Mesenchymal stem cell (in vitro differentiated cells and primary cell): Measurements from ENCODE around the gene CHKB.

Experiments
- DNase-seq: peaks from one replicate; pipeline ENCODE4 v3.0.0-alpha.2; 2013
- H2AFZ ChIP-seq: one replicate; pipeline ENCODE4 v1.6.1; 2013; ENCODE audit warnings: low read depth, mild to moderate bottlenecking, control low read depth, inconsistent platforms, low read length, moderate library complexity
- H2AK5ac ChIP-seq: 2 replicates; pipeline ENCODE4 v1.6.1; 2013; ENCODE audit warnings: low read length, moderate library complexity, mild to moderate bottlenecking, inconsistent platforms; ENCODE audit not compliant: severe bottlenecking
- H2BK120ac ChIP-seq: one replicate; pipeline ENCODE4 v1.6.1; 2013; ENCODE audit warnings: low read depth, mild to moderate bottlenecking, inconsistent platforms, low read length, moderate library complexity
- H2BK12ac ChIP-seq, 2 experiments: one replicate each; pipeline ENCODE4 v1.6.1; 2013; ENCODE audit warnings: inconsistent platforms in 2 of 2, low read length in 2 of 2, mild to moderate bottlenecking in 2 of 2, moderate library complexity in 2 of 2, control low read depth in 1 of 2
- H2BK15ac ChIP-seq: one replicate; pipeline ENCODE4 v1.6.1; 2013; ENCODE audit warnings: mild to moderate bottlenecking, low read depth, inconsistent platforms; ENCODE audit not compliant: poor library complexity, severe bottlenecking
- H2BK5ac ChIP-seq: 2 replicates; pipeline ENCODE4 v1.6.1; 2013; ENCODE audit warnings: low read depth, mild to moderate bottlenecking, low read length, control low read depth, inconsistent platforms; ENCODE audit not compliant: poor library complexity, severe bottlenecking
- H3K14ac ChIP-seq, 2 experiments: one replicate each; pipeline ENCODE4 v1.6.1; 2013; ENCODE audit warnings: inconsistent platforms in 2 of 2, low read length in 2 of 2, control low read depth in 1 of 2, mild to moderate bottlenecking in 1 of 2, moderate library complexity in 1 of 2
- H3K18ac ChIP-seq, 2 experiments: one replicate each; pipeline ENCODE4 v1.6.1; 2013; ENCODE audit warnings: inconsistent platforms in 2 of 2, low read length in 2 of 2, control low read depth in 1 of 2, low read depth in 1 of 2, mild to moderate bottlenecking in 1 of 2
- H3K23ac ChIP-seq, 2 experiments: one replicate each; pipeline ENCODE4 v1.6.1; 2013; ENCODE audit warnings: inconsistent platforms in 2 of 2, low read length in 2 of 2, mild to moderate bottlenecking in 2 of 2, moderate library complexity in 2 of 2, control low read depth in 1 of 2
- H3K27ac ChIP-seq: 2 replicates; pipeline ENCODE4 v1.5.1; 2013; ENCODE audit warnings: mild to moderate bottlenecking, moderate library complexity, low read length, control low read depth, inconsistent platforms; ENCODE audit not compliant: poor library complexity, severe bottlenecking
- H3K27me3 ChIP-seq, 2 experiments: 2 replicates each; pipeline versions ENCODE4 v1.6.1 to v1.7.0; 2013; ENCODE audit warnings: low read length in 2 of 2, mild to moderate bottlenecking in 2 of 2, moderate library complexity in 2 of 2, control low read depth in 1 of 2, inconsistent platforms in 1 of 2; ENCODE audit not compliant: control insufficient read depth in 1 of 2, insufficient read depth in 1 of 2
- H3K36me3 ChIP-seq, 2 experiments: 2 replicates each; pipeline versions ENCODE4 v1.6.1 to v1.7.0; 2013; ENCODE audit warnings: low read length in 2 of 2, control low read depth in 1 of 2, inconsistent platforms in 1 of 2, low read depth in 1 of 2, mild to moderate bottlenecking in 1 of 2; ENCODE audit not compliant: insufficient read depth in 2 of 2, control insufficient read depth in 1 of 2
- H3K4ac ChIP-seq, 2 experiments: one replicate each; pipeline ENCODE4 v1.6.1; 2013; ENCODE audit warnings: inconsistent platforms in 2 of 2, low read length in 2 of 2, mild to moderate bottlenecking in 2 of 2, moderate library complexity in 2 of 2, control low read depth in 1 of 2, low read depth in 1 of 2
- H3K4me1 ChIP-seq: 2 replicates; pipeline ENCODE4 v1.6.1; 2013; ENCODE audit warnings: low read depth, low read length, control low read depth; ENCODE audit not compliant: control insufficient read depth, insufficient read depth
- H3K4me2 ChIP-seq: 2 replicates; pipeline ENCODE4 v1.6.1; 2013; ENCODE audit warnings: low read length, mild to moderate bottlenecking, inconsistent platforms; ENCODE audit not compliant: poor library complexity, severe bottlenecking
- H3K4me3 ChIP-seq, 2 experiments: 2 replicates each; pipeline versions ENCODE4 v1.5.1 to v1.7.0; 2013; ENCODE audit warnings: low read length in 2 of 2, mild to moderate bottlenecking in 2 of 2, control low read depth in 1 of 2, low read depth in 1 of 2; ENCODE audit not compliant: insufficient read depth in 1 of 2
- H3K79me1 ChIP-seq: replicated peaks from 2 replicates; pipeline ENCODE4 v1.6.1; 2013; ENCODE audit warnings: mild to moderate bottlenecking, control low read depth, low read length, inconsistent platforms; ENCODE audit not compliant: poor library complexity, severe bottlenecking
- H3K9ac ChIP-seq: 2 replicates; pipeline ENCODE4 v1.7.0; 2013; ENCODE audit warnings: mild to moderate bottlenecking, low read length, moderate library complexity
- H3K9me3 ChIP-seq: 2 replicates; pipeline ENCODE4 v1.7.0; 2013; ENCODE audit warnings: mild to moderate bottlenecking, low read length; ENCODE audit not compliant: control insufficient read depth
- H4K8ac ChIP-seq: one replicate; pipeline ENCODE4 v1.6.1; 2013; ENCODE audit warnings: inconsistent platforms, mild to moderate bottlenecking, low read length, moderate library complexity
- H4K91ac ChIP-seq: one replicate; pipeline ENCODE4 v1.6.1; 2013; ENCODE audit warnings: mild to moderate bottlenecking, low read length, inconsistent platforms
- WGBS: methylation state at CpG from one replicate; pipeline ENCODE4 v1.1.7; 2013; ENCODE audit warnings: mixed read lengths; 5-methylcytosine and 5-hydroxymethylcytosine counted together

The CHKB gene

DNA sequence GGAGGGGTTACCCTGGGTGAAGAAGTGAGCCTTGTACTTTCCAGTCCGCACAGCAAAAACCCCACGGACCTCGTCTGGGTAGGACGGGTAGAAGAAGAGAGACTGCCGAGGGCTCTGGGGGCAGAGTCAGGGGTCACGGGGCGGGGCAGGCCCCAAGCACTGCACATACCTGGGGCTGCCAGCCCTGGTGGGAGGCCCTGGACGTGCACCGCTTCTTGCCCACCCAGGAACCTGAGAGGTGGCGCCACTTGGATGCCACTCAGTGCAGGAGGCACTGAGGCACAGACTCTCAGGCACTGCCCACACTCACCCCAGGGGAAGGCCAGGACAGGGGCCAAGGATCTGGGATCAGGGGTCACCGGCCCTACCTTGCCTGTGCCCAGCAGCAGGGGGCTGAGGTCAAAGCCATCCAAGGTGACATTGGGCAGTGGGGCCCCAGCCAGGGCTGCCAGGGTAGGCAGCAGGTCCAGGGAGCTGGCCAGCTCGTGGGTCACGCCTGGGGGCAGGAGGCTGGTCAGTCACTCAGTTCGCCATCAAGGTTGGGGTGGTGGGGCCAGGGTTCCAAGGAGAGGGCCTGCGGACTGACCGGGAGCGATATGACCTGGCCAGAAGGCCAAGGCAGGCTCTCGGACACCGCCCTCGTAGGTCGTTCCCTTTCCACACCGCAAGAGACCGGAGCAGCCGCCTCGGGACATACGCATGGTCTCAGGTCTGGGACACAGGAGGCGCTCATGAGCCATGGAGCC, 43.1 kb upstream of the CHKB start:
- Histone ChIP-seq H3K36me3 (peaks cover 0 to 27% of the 10 kb centered on the region in 2 experiments), H4K8ac (no peak overlapping the region), H4K91ac (no peak overlapping the region), H3K27me3 (peaks cover 13 to 21% of the 10 kb centered on the region in 2 experiments), H3K4me1 (peaks cover 25% of the 10 kb centered on the region), H2AFZ (no peak overlapping the region), H3K9ac (no peak overlapping the region), H3K27ac (no peak overlapping the region), H3K14ac (no peak overlapping the region), H3K4me2 (no peak overlapping the region), H2BK5ac (no peak overlapping the region), H2BK15ac (peak overlapping the region; percentile 36), H3K4ac (no peak overlapping the region), H3K79me1 (peaks cover 21% of the 10 kb centered on the region), H3K18ac (no peak overlapping the region), H3K4me3 (no peak overlapping the region), H3K9me3 (no peaks in the 10 kb centered on the region), H2AK5ac (no peak overlapping the region), H2BK12ac (no peak overlapping the region), H3K23ac (no peak overlapping the region), H2BK120ac (no peak overlapping the region)
- no peak for DNase-seq
- WGBS: 92% methylated on average over 27 of the region's 27 CpGs

DNA sequence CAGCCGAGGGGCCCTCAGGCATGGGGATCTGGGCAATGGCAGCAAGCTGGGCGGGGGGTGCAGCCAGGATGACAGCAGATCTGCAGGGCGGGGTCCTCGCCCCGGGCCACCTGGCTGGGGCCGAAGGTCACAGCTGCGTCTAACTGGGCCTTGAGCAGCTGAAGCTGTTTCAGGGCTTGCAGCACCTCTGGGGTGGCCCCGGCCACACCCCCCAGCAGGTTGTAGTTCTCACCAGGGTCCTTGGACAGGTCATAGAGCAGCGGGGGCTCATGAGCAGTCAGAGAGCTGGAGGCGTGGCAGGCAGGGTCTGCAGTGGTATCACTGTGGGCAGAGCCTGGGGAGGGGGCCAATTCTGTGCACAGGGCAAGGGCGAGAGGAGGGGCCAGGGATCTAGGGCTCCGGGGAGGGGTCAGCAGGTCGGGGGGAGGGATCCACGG, 42.5 kb upstream of the CHKB start:
- no peak overlapping the region for H2AK5ac ChIP-seq
- peaks cover 21% of the 10 kb centered on the region for H3K79me1 ChIP-seq
- H3K36me3 ChIP-seq: peaks cover 0 to 27% of the 10 kb centered on the region in 2 experiments
- no peak overlapping the region for H2AFZ ChIP-seq
- H2BK120ac ChIP-seq: no peak overlapping the region
- no peak overlapping the region for H3K4me3 ChIP-seq
- H3K18ac ChIP-seq: no peak overlapping the region
- H3K9ac ChIP-seq: no peak overlapping the region
- no peak overlapping the region for H2BK12ac ChIP-seq
- H3K4me2 ChIP-seq: no peak overlapping the region
- peaks cover 15 to 24% of the 10 kb centered on the region in 2 experiments for H3K27me3 ChIP-seq
- no peak overlapping the region for H3K14ac ChIP-seq
- no peaks in the 10 kb centered on the region for H3K9me3 ChIP-seq
- H4K8ac ChIP-seq: no peak overlapping the region
- H4K91ac ChIP-seq: no peak overlapping the region
- no peak overlapping the region for H3K23ac ChIP-seq
- peaks cover 27% of the 10 kb centered on the region for H3K4me1 ChIP-seq
- WGBS: 93% methylated on average over 14 of the region's 14 CpGs
- no peak for DNase-seq
- H2BK5ac ChIP-seq: no peak overlapping the region
- no peak overlapping the region for H3K4ac ChIP-seq
- no peak overlapping the region for H2BK15ac ChIP-seq
- no peak overlapping the region for H3K27ac ChIP-seq

DNA sequence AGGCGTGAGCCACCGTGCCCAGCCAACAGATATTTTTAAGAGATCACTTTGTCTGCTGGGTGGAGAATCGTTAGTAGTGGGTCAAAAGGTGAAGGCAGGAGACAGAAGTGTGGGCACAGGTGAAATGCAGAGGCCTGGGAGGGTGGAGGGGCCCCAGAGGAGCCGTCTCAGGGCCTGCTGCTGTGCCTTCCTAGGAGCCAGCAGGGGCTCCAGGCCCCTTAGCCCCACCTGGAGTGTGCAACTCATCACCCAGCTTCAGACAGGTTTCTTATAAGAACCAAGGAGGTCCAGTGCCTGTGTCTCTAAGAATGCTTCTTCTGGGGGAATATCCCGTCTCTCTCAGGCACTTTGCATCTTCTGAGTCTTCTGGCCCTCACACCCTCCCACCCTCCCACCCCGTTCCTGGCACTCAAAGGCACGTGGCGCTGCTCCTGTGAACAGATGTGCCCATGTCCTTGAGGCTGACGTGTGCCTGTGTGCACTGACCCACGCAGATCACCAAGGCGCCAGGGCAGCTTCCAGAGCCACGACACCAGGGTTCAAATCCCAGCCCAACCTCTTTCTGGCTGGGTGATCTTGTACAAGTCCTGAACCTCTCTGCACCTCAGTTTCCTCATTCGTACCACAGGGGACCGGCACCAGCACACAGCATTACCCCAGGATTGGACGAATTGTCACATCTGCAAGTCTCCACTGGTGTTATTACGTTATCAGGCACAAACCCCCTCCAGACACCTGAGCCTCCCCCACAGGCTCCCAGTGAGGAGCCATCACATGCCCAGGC, 41.9 kb upstream of the CHKB start:
- Histone ChIP-seq H2BK15ac (no peak overlapping the region), H3K14ac (no peak overlapping the region), H4K8ac (no peak overlapping the region), H3K9ac (no peak overlapping the region), H2AFZ (no peak overlapping the region), H3K4me2 (no peak overlapping the region), H4K91ac (no peak overlapping the region), H3K4me1 (peaks cover 27% of the 10 kb centered on the region), H3K36me3 (peaks cover 0 to 27% of the 10 kb centered on the region in 2 experiments), H2BK12ac (no peak overlapping the region), H3K27me3 (peaks cover 15 to 27% of the 10 kb centered on the region in 2 experiments), H3K79me1 (peaks cover 21% of the 10 kb centered on the region), H3K4ac (no peak overlapping the region), H3K23ac (no peak overlapping the region), H2AK5ac (no peak overlapping the region), H2BK5ac (no peak overlapping the region), H3K27ac (no peak overlapping the region), H3K4me3 (no peak overlapping the region), H3K18ac (no peak overlapping the region), H3K9me3 (no peaks in the 10 kb centered on the region), H2BK120ac (no peak overlapping the region)
- WGBS: 88% methylated on average over 16 of the region's 16 CpGs
- no peak for DNase-seq

DNA sequence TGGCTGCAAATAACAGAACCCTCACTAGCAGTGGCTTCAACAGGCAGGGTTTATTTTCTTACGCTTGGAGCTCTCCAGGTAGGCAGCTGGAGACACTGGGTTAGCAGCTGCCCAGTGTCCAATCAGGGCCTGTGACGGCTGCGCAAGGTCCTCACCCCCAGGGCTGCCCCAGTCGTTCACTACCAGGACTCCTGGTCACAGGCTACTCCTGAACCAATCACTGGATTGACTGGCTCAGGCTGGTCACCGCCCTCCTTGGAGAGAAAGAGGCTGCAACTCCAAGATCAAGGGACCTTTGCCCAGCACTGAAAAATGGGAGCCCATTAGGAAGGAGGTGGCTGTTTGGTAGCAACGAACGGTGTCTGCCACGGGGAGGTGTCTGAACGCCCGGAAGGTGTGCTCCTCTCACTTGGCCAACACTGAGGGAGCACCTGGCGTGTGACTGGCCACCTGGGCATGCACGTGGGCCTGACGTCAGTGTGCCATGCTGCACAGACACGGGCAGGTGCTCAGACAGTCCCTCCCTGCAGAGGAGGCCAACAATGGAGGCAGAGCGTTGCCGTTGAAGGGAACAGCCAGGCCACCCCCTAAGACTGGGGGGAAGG, 40.2 kb upstream of the CHKB start:
- no peak overlapping the region for H2AK5ac ChIP-seq
- peaks cover 18% of the 10 kb centered on the region for H3K4me1 ChIP-seq
- H3K23ac ChIP-seq: no peak overlapping the region
- no peak overlapping the region for H2BK5ac ChIP-seq
- no peak overlapping the region for H3K4ac ChIP-seq
- H3K27ac ChIP-seq: no peak overlapping the region
- no peak overlapping the region for H4K8ac ChIP-seq
- no peak overlapping the region for H2BK15ac ChIP-seq
- whole genome bisulfite sequencing: 79% methylated on average over 16 of the region's 16 CpGs
- peaks cover 0 to 27% of the 10 kb centered on the region in 2 experiments for H3K36me3 ChIP-seq
- no peak for DNase-seq
- no peak overlapping the region for H3K9ac ChIP-seq
- no peak overlapping the region for H2BK12ac ChIP-seq
- no peak overlapping the region for H3K4me2 ChIP-seq
- H2AFZ ChIP-seq: no peak overlapping the region
- no peak overlapping the region for H3K18ac ChIP-seq
- H3K79me1 ChIP-seq: peaks cover 19% of the 10 kb centered on the region
- H3K4me3 ChIP-seq: no peak overlapping the region
- no peak overlapping the region for H2BK120ac ChIP-seq
- H3K27me3 ChIP-seq: peaks cover 18 to 32% of the 10 kb centered on the region in 2 experiments
- H3K9me3 ChIP-seq: no peaks in the 10 kb centered on the region
- no peak overlapping the region for H3K14ac ChIP-seq
- H4K91ac ChIP-seq: no peak overlapping the region
